HCT116 (cell line): ENCODE measurements around the gene CLSTN1. TPM values are rescaled to one million over a fixed set of nuclear protein-coding genes. Genes with fewer than 3 reads are reported as not detected.

Source experiments
- ATAC-seq: fragments of 200-7000 bp; cut with Tn5 transposase; 2 replicates; pipeline ENCODE4 v1.9.1; 2020; ENCODE audit warnings: mild to moderate bottlenecking, moderate library complexity
- BruUV-seq: library from RNA; stranded (reverse); fragments of 400-500 nt; replicated peaks from 2 replicates; lab custom pipeline; 2021; lab: Mats Ljungman, UMichigan
- CTCF ChIA-PET: fragments of 300-600 bp; sonication (Branson Sonifier 250); formaldehyde crosslinking; loops from one replicate; lab custom pipeline; 2021; ENCODE audit warnings: antibody characterized with exemption; lab: Charles Lee
- POLR2A ChIA-PET: fragments of 300-600, 350-600 bp; sonication (Branson Sonifier 250); formaldehyde crosslinking; loops from one replicate; lab custom pipeline; 2021; ENCODE audit warnings: antibody characterized with exemption; lab: Charles Lee
- RAD21 ChIA-PET, 2 experiments: fragments of 300-600 bp; sonication (Branson Sonifier 250); formaldehyde crosslinking; loops; one replicate each; lab custom pipeline; 2023; ENCODE audit warnings: low total read pairs in 2 of 2; ENCODE audit not compliant: uncharacterized antibody in 2 of 2, unreplicated experiment in 2 of 2, low non-redundant PET in 1 of 2; lab: Charles Lee
- DNase-seq: peaks from one replicate; pipeline ENCODE4 v3.0.0-alpha.2; 2010; ENCODE audit warnings: low read depth, low spot score
- H2AFZ ChIP-seq: fragments of 200-600 bp; shearing (Covaris generic), sonication (generic); 2 replicates; pipeline ENCODE4 v1.6.1; 2017; ENCODE audit warnings: low read depth, mixed run types, mixed read lengths, antibody characterized with exemption, low read length; ENCODE audit not compliant: poor library complexity, severe bottlenecking
- H3K27ac ChIP-seq: 2 replicates; pipeline ENCODE4 v1.5.1; 2012; ENCODE audit warnings: low read depth, low read length
- H3K27me3 ChIP-seq: fragments of 200-600 bp; sonication (generic); 2 replicates; pipeline ENCODE4 v1.6.1; 2016; ENCODE audit warnings: mixed run types, low read length, mixed read lengths; ENCODE audit not compliant: insufficient read depth
- H3K36me3 ChIP-seq, 2 experiments: fragments of 200-500 bp in 1 of 2; fragments of 200-600 bp in 1 of 2; sonication (Bioruptor generic) in 1 of 2; sonication (generic) in 1 of 2; 2 replicates each; pipeline versions ENCODE4 v1.5.1 to v1.6.1; 2014 to 2016; ENCODE audit warnings: low read length in 2 of 2, inconsistent platforms in 1 of 2, mixed read lengths in 1 of 2, mixed run types in 1 of 2; ENCODE audit not compliant: insufficient read depth in 2 of 2, control insufficient read depth in 1 of 2
- H3K4me1 ChIP-seq, 2 experiments: fragments of 200-600 bp in 1 of 2; sonication (generic) in 1 of 2; 2 replicates each; pipeline versions ENCODE4 v1.5.1 to v1.6.1; 2012 to 2017; ENCODE audit warnings: low read length in 2 of 2, inconsistent platforms in 1 of 2, mild to moderate bottlenecking in 1 of 2, mixed read lengths in 1 of 2, mixed run types in 1 of 2, moderate library complexity in 1 of 2; ENCODE audit not compliant: insufficient read depth in 2 of 2, control insufficient read depth in 1 of 2
- H3K4me2 ChIP-seq: fragments of 200-600 bp; sonication (generic); 2 replicates; pipeline ENCODE4 v1.6.1; 2017; ENCODE audit warnings: mixed run types, low read length, mixed read lengths
- H3K4me3 ChIP-seq, 2 experiments: fragments of 200-600 bp in 1 of 2; sonication (generic) in 1 of 2; replicated peaks in 1 of 2; 2 replicates each; pipeline ENCODE4 v1.5.1; 2011 to 2016; ENCODE audit warnings: low read length in 2 of 2, control low read depth in 1 of 2, low read depth in 1 of 2, mild to moderate bottlenecking in 1 of 2, mixed read lengths in 1 of 2, mixed run types in 1 of 2
- H3K79me2 ChIP-seq: fragments of 200-600 bp; sonication (generic); 2 replicates; pipeline ENCODE4 v1.6.1; 2017; ENCODE audit warnings: mild to moderate bottlenecking, mixed run types, low read length, moderate library complexity, mixed read lengths; ENCODE audit not compliant: insufficient read depth
- H3K9ac ChIP-seq: fragments of 200-600 bp; sonication (generic); 2 replicates; pipeline ENCODE4 v1.6.1; 2016; ENCODE audit warnings: low read length, mixed read lengths
- H3K9me2 ChIP-seq: fragments of 200-600 bp; sonication (generic), shearing (Covaris generic); 2 replicates; pipeline ENCODE4 v1.6.1; 2017; ENCODE audit warnings: mixed run types, mild to moderate bottlenecking, moderate library complexity; ENCODE audit not compliant: insufficient read depth
- H3K9me3 ChIP-seq, 2 experiments: fragments of 200-500 bp in 1 of 2; fragments of 200-600 bp in 1 of 2; sonication (Bioruptor generic) in 1 of 2; sonication (generic) in 1 of 2; 2 replicates each; pipeline ENCODE4 v1.6.1; 2014 to 2017; ENCODE audit warnings: low read length in 2 of 2, mixed read lengths in 2 of 2, inconsistent platforms in 1 of 2, low read depth in 1 of 2, mild to moderate bottlenecking in 1 of 2, mixed run types in 1 of 2, moderate library complexity in 1 of 2; ENCODE audit not compliant: control insufficient read depth in 1 of 2, insufficient read depth in 1 of 2
- H4K20me1 ChIP-seq: fragments of 200-600 bp; sonication (generic), shearing (Covaris generic); 2 replicates; pipeline ENCODE4 v1.6.1; 2017; ENCODE audit warnings: mixed run types, mild to moderate bottlenecking, moderate library complexity; ENCODE audit not compliant: insufficient read depth
- CTCF ChIP-seq, 3 experiments: fragments of 200-600 bp in 1 of 3; sonication (generic) in 1 of 3; IDR thresholded peaks in 2 of 3; conservative IDR thresholded peaks in 1 of 3; 2 replicates each; pipeline ENCODE4 v1.5.1; 2012 to 2017; ENCODE audit warnings: low read depth in 2 of 3, low read length in 2 of 3, antibody characterized with exemption in 1 of 3, borderline replicate concordance in 1 of 3, control low read depth in 1 of 3, mild to moderate bottlenecking in 1 of 3, mixed read lengths in 1 of 3, mixed run types in 1 of 3, moderate library complexity in 1 of 3; ENCODE audit not compliant: insufficient read depth in 1 of 3
- ELF1 ChIP-seq: IDR thresholded peaks from 2 replicates; pipeline ENCODE4 v1.6.1; 2012; ENCODE audit warnings: low read depth, borderline replicate concordance
- EZH2 ChIP-seq: fragments of 200-600 bp; sonication (generic); IDR thresholded peaks from 2 replicates; pipeline ENCODE4 v1.6.1; 2017; ENCODE audit warnings: antibody characterized with exemption, mixed run types
- EZH2phosphoT487 ChIP-seq: fragments of 200-600 bp; IDR thresholded peaks from 2 replicates; pipeline ENCODE4 v1.6.1; 2018; ENCODE audit warnings: antibody characterized with exemption, borderline replicate concordance
- JUND ChIP-seq: IDR thresholded peaks from 2 replicates; pipeline ENCODE4 v1.6.1; 2012
- RAD21 ChIP-seq: IDR thresholded peaks from 2 replicates; pipeline ENCODE4 v1.6.1; 2012; ENCODE audit warnings: low read depth, mild to moderate bottlenecking
- SIN3A ChIP-seq: IDR thresholded peaks from 2 replicates; pipeline ENCODE4 v1.6.1; 2012; ENCODE audit warnings: low read depth
- SRF ChIP-seq: IDR thresholded peaks from 2 replicates; pipeline ENCODE4 v1.6.1; 2012; ENCODE audit warnings: low read depth
- TCF7L2 ChIP-seq: IDR thresholded peaks from 2 replicates; pipeline ENCODE4 v1.7.0; 2011; ENCODE audit warnings: borderline replicate concordance, inconsistent platforms; ENCODE audit not compliant: insufficient read depth, insufficient read length; ENCODE audit errors: extremely low read depth
- YY1 ChIP-seq: IDR thresholded peaks from 2 replicates; pipeline ENCODE4 v1.6.1; 2011; ENCODE audit warnings: low read length, low read depth, moderate library complexity, mild to moderate bottlenecking; ENCODE audit not compliant: insufficient replicate concordance; ENCODE audit errors: extremely low read depth
- ZFX ChIP-seq: fragments of 450-650 bp; IDR thresholded peaks from 2 replicates; pipeline ENCODE4 v1.6.1; 2017
- intact Hi-C: fragments of 100-400 bp; cut with micrococcal nuclease; formaldehyde crosslinking; loops from 2 replicates; pipeline ENCODE4 v1.10.0; 2022
- total RNA-seq: library from RNA; stranded (reverse); gene quantifications from one replicate; pipeline ENCODE4 v1.2.1, GENCODE V29; 2021; ENCODE audit not compliant: unreplicated experiment
- TF ChIP-seq, protein P1 (sequence below): IDR thresholded peaks from 2 replicates; pipeline ENCODE4 v1.6.1; 2012; ENCODE audit warnings: low read depth

The CLSTN1 gene
- total RNA-seq, 1 experiment from 2014 or later = 113 TPM

GRCh38 chr1:9731561-9731960, 92.2 kb downstream of the CLSTN1 start:
- no peak for TF ChIP-seq SIN3A
- no peak for TF ChIP-seq ZFX
- TF ChIP-seq SRF = no peak
- Histone ChIP-seq H4K20me1 (no peaks in the 10 kb centered on the region), H3K27me3 (no peaks in the 10 kb centered on the region), H2AFZ (no peak overlapping the region), H3K4me1 (no peaks in the 10 kb centered on the region), H3K79me2 (no peaks in the 10 kb centered on the region), H3K36me3 (peaks cover 41 to 56% of the 10 kb centered on the region in 2 experiments), H3K9ac (no peak overlapping the region), H3K9me3 (no peaks in the 10 kb centered on the region), H3K27ac (no peak overlapping the region), H3K4me3 (no peak overlapping the region), H3K4me2 (no peak overlapping the region), H3K9me2 (no peaks in the 10 kb centered on the region)
- POLR2A ChIA-PET = no interaction called here
- intact Hi-C loops = no loop called here
- no peak for DNase-seq
- CTCF ChIA-PET = no interaction called here
- RAD21 ChIA-PET = no interaction called here
- ATAC-seq = no peak
- BruUV-seq = no TSS peak

GRCh38 chr1:9731051-9731537, 92.7 kb downstream of the CLSTN1 start:
- Histone ChIP-seq H3K4me3 (no peak overlapping the region), H2AFZ (no peak overlapping the region), H3K79me2 (no peaks in the 10 kb centered on the region), H3K27me3 (no peaks in the 10 kb centered on the region), H3K36me3 (peaks cover 41 to 51% of the 10 kb centered on the region in 2 experiments), H3K9ac (no peak overlapping the region), H3K4me1 (no peaks in the 10 kb centered on the region), H3K27ac (no peak overlapping the region), H4K20me1 (no peaks in the 10 kb centered on the region), H3K9me2 (no peaks in the 10 kb centered on the region), H3K9me3 (no peaks in the 10 kb centered on the region), H3K4me2 (no peak overlapping the region)
- CTCF ChIA-PET = no interaction called here
- no TSS peak for BruUV-seq
- no peak for DNase-seq
- TF ChIP-seq TCF7L2 = no peak
- no peak for TF ChIP-seq CTCF (IDR thresholded peaks at IDR 0.05 in 2 of 3, conservative IDR thresholded peaks at IDR 0.05 in 1 of 3; ENCODE audit: borderline replicate concordance in 1 of 3, insufficient read depth in 1 of 3, low read depth in 2 of 3, low read length in 2 of 3)
- TF ChIP-seq YY1 = no peak
- no peak for TF ChIP-seq RAD21
- TF ChIP-seq EZH2phosphoT487 = no peak
- no peak for TF ChIP-seq EZH2
- TF ChIP-seq ELF1 = no peak
- no peak for TF ChIP-seq JUND
- TF ChIP-seq, protein P1, sequence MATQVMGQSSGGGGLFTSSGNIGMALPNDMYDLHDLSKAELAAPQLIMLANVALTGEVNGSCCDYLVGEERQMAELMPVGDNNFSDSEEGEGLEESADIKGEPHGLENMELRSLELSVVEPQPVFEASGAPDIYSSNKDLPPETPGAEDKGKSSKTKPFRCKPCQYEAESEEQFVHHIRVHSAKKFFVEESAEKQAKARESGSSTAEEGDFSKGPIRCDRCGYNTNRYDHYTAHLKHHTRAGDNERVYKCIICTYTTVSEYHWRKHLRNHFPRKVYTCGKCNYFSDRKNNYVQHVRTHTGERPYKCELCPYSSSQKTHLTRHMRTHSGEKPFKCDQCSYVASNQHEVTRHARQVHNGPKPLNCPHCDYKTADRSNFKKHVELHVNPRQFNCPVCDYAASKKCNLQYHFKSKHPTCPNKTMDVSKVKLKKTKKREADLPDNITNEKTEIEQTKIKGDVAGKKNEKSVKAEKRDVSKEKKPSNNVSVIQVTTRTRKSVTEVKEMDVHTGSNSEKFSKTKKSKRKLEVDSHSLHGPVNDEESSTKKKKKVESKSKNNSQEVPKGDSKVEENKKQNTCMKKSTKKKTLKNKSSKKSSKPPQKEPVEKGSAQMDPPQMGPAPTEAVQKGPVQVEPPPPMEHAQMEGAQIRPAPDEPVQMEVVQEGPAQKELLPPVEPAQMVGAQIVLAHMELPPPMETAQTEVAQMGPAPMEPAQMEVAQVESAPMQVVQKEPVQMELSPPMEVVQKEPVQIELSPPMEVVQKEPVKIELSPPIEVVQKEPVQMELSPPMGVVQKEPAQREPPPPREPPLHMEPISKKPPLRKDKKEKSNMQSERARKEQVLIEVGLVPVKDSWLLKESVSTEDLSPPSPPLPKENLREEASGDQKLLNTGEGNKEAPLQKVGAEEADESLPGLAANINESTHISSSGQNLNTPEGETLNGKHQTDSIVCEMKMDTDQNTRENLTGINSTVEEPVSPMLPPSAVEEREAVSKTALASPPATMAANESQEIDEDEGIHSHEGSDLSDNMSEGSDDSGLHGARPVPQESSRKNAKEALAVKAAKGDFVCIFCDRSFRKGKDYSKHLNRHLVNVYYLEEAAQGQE = no peak
- POLR2A ChIA-PET = no interaction called here
- RAD21 ChIA-PET = no interaction called here
- no peak for ATAC-seq
- intact Hi-C loops = no loop called here
